GM18873 (cell line): Measurements from ENCODE around the gene CEPT1.

ENCODE experiments used
- ATAC-seq: cut with Tn5 transposase; IDR thresholded peaks from one replicate; pipeline ENCODE4 v1.9.1; 2021; ENCODE audit warnings: mild to moderate bottlenecking, moderate library complexity, moderate number of reproducible peaks; ENCODE audit not compliant: unreplicated experiment, low FRiP score

The CEPT1 gene

DNA sequence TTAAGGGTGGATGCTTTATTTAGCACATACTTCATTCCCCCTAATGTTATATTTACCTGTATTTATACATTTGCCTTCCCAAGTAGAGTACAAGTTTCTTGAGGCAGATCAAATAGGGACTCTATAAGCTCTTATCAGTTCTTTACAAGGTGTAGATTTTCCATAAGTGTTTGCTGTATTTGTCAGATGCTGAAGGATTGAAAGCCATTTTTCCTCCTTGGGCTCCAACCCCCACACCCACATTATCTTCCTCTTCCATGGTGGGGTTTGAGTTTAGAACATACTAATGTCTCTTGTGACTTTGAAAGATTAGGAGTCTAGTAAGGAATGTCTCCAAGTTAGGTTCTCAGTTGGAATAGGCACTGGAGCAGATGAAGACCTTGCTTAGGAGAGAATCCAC, 85.1 kb downstream of the CEPT1 start:
- ATAC-seq, result no peak

DNA sequence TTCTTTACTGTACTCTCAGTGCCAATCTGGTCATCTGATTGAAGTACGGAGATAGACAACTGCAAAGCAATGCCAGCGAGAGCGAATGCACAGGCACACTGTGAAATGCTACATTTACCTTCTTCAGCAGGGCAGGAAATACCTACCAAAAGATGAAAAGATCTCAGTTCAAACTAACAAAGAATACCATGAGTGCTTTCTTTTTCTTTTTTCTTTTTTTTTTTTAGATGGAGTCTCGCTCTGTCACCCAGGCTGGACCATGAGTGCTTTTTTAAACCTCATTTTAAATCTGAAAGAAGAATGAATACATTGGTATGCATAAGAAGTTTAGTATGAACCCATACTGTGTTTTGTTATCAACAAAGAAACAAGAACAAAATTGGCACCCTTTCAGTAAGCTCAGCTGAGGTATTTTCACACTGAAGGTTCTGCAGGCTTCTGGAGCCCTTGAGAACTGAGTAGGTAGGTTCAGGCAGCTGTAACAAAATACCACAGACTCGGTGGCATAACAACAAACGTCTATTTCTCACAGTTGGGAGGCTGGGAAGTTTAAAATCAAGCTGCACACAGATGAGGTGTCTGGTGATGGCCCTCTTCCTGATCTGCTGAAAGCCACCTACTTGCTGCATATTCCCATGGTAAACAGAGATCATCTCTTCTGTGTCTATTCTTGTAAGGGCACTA, 85.8 kb downstream of the CEPT1 start:
- no peak for ATAC-seq

DNA sequence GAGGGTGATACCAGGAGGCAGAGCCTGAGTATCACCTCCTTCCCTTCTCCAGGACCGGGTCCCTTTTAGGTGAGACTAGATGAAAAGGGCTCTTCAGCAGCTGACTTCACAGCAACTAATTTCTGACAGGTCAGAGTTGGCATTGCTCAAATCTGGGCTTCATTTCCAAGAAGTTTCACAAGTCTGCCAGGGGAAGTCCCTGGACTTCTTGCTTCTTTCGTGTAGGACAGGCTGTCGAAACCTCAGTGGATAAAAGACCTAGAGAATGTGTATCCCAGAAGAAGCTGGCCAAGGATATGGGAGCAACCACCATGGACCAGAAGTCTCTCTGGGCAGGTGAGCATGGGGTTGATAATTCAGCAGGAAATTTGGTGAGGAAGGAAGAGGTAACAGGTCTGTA, 87.4 kb downstream of the CEPT1 start, which contains the start of gene CHI3L2:
CHI3L2 (plus strand) TSS at position 280 of the 400 bp plus-strand sequence; CDS start at position 297, 17 bp downstream.
- ATAC-seq, result no peak

DNA sequence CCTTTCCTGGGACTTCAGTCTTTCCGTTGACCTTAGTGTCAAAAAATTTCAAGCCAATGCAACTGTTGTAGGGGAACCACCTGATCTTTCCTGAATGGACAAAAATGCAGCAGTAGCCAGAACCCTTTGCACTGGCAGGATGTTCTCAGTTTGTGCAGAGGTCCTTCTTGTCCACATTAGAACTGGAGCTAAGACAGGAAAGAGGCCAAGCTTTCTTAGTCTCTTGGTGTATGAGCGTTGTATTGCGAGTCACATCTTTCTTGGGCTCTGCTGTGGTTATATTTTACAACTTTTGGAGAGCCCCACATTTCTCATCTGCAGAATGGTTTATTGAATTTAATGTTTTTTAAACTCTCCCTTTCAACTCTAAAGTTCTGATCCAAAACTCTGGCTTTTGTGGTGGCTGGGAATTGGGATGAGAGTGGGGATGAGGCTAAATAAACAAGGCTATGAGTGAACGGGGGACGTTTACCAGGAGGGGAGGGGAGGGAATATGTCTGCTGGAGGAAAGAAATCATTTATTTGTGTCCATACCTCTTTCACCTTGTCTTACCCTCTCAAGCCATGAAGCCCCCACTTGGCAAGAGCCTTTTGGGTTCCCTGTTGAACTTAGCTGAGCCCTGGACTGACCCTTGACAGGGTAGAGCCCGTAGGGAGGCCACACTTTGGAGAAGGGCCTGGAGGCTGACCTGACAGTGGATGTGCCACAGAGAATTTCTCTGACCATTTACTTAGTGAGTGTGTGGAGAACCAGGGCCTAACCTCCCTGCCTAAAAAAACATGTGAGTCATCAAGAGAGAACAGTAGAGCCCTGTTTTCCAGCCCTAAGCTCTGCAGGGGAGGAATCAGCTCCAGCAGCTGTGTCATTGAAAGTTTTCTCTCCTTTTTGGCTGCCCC, 88.1 kb downstream of the CEPT1 start:
- no peak for ATAC-seq

DNA sequence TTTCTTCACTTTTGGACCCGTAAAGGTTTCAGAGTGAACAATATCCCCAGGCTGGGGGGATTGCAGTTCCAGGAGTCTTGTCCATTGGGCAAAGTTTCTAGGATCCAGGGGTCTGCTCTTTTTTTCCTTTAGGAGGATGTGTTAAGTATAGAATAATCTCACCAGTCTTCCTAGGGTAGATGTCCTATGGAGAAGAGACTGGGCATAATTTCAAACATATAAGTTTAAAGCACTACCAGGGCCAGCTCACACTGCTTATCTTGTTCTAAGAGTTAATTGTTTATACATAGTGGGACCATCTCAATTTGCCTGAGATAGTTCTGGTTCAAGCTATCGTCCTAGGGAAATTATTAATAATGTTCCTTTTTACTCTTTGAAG, 88.7 kb downstream of the CEPT1 start:
- no peak for ATAC-seq

DNA sequence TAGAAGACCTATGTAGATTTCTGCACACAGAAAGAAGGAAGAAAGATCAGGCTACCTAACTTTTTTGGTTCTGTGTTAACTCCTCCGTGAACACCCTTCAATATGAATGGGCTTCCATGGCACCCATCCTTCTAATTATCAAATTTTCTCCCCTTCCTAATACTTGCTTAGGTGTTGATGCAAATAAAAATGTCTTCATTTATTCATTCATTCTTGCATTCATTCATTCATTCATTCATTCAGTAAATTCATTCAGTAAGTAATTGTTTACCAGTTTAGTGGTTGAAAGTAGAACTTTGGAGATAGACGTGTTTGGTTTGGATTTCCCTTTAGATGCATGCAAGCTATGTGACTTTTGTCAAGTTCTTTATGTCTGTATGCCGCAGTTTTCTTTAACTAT, 92.1 kb downstream of the CEPT1 start:
- no peak for ATAC-seq

DNA sequence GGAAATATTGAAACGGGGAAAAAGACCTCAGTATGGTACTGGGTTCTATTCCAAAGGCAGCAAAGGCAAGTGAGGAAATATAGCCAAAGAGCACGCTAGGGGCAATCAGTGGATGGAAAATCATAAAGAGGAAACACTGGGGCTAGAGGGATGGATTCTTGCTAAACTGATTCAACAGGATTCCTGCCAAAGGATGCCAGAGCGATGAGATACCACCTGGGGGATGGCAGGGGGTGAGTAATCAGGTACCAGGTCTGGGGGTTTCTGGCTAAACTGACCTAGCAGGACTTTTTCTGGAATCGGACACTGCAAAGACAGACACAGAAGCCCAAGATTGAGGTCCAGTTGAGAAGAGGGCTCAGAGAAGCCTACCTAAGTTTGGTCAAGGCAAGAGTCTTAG, 94.2 kb downstream of the CEPT1 start:
- ATAC-seq, result no peak
